H1 (cell line): Measurements from ENCODE around the gene FGF3. TPM values are rescaled to one million over a fixed set of nuclear protein-coding genes. Genes with fewer than 3 reads are reported as not detected.

Experiments used
- CHD7 ChIP-seq: fragments of 300-600 bp; sonication (generic); IDR thresholded peaks from 2 replicates; pipeline ENCODE4 v1.7.1; 2012; ENCODE audit warnings: low read length, moderate library complexity, mild to moderate bottlenecking, inconsistent platforms; ENCODE audit not compliant: insufficient replicate concordance
- FOSL1 ChIP-seq: IDR thresholded peaks from 2 replicates; pipeline ENCODE4 v1.6.1; 2011; ENCODE audit warnings: mild to moderate bottlenecking, low read depth, low read length, moderate library complexity; ENCODE audit not compliant: insufficient read depth
- SIN3A ChIP-seq, 2 experiments: IDR thresholded peaks in 1 of 2; conservative IDR thresholded peaks in 1 of 2; 2 replicates each; pipeline ENCODE4 v1.6.1; 2011 to 2012; ENCODE audit warnings: low read length in 2 of 2, improper control_type of control experiment in 1 of 2, low read depth in 1 of 2, mild to moderate bottlenecking in 1 of 2
- polyA plus RNA-seq, 7 experiments: library from polyadenylated mRNA; depleted of rRNA in 3 of 7; stranded (reverse) in 5 of 7; unstranded in 2 of 7; fragments of >200 nt in 5 of 7; fragments of 200-250 nt in 2 of 7; gene quantifications; 1 replicate in 5 of 7; 2 replicates in 1 of 7; 4 replicates in 1 of 7; pipeline versions ENCODE4 v1.2.1 to v1.2.3, GENCODE V29; 2011 to 2013; ENCODE audit warnings: missing spikeins in 2 of 7, mixed read lengths in 2 of 7
- total RNA-seq: library from RNA; stranded (reverse); fragmentation: NEBNext Ultra II Directional; extraction: Animal tissue kit (Norgen Biotek cat#: 25700); gene quantifications from 2 replicates; pipeline ENCODE4 v1.2.1, GENCODE V29; 2021
- TF ChIP-seq, protein P1 (sequence below): IDR thresholded peaks from 2 replicates; pipeline ENCODE4 v1.6.1; 2012; ENCODE audit warnings: inconsistent platforms

Gene FGF3
- total and polyA plus RNA-seq, 2 of the 8 experiments (the other 6 are each of a cell fraction or from before 2014, with no cell fraction given), result not detected

DNA sequence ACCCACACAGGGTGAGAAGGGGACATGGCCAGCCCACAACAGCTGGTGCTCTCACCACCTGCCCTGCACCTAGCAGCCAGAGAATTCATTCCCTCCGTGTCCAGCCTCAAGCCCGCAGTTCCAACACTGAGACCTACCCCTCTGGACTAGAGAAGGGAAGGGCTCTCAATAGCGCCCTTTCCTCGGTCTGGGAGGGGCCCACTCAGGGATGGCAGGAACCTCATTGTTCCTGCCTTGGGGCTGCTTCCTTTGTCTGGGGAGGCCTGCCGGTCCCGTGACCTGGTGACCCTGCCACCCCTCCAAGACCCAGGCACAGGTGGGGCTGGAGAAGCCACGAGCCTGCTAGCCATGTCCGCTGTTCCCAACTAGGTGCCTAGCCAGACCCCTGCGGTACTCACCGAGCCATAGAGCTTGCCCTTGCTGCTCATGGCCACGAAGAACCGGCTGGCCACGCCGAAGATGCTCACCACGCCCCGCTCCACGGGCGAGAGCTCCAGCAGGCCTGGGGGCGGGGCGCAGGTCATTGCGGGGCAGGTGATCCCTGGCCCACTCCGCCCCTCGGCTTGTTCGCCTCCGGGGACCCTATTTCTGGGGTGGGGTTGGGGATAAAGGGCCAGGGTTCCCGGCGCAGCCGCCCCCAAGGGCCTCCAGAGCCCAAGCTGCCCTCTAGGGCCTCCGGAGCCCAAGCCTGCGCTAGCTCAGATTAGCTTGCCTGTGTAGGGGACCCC, 45.4 kb downstream of the FGF3 start (continued):
- TF ChIP-seq CHD7 (no peak), SIN3A (conservative IDR thresholded peaks at IDR 0.05 in 1 of 2, IDR thresholded peaks at IDR 0.05 in 1 of 2; ENCODE audit: low read depth in 1 of 2, low read length in 2 of 2) (no peak), FOSL1 (no peak)
- TF ChIP-seq, protein P1, sequence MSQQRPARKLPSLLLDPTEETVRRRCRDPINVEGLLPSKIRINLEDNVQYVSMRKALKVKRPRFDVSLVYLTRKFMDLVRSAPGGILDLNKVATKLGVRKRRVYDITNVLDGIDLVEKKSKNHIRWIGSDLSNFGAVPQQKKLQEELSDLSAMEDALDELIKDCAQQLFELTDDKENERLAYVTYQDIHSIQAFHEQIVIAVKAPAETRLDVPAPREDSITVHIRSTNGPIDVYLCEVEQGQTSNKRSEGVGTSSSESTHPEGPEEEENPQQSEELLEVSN, result peak; percentile 22; the same call in 1 of the 2 replicates
